Common myeloid progenitor, CD34-positive (primary cell): Measurements from ENCODE around the gene MEGF10.

ENCODE experiments used
- CTCF ChIA-PET: fragments of 350-600 bp; sonication (Branson Sonifier 250); formaldehyde crosslinking; loops from one replicate; lab custom pipeline; 2021; ENCODE audit warnings: antibody characterized with exemption; lab: Charles Lee
- POLR2A ChIA-PET: fragments of 350-600 bp; sonication (Branson Sonifier 250); formaldehyde crosslinking; loops from one replicate; lab custom pipeline; 2021; ENCODE audit warnings: antibody characterized with exemption; lab: Charles Lee
- DNase-seq, 3 donors: peaks; one replicate each; pipeline versions ENCODE4 v3.0.0 to v3.0.0-alpha.2; 2013
- H3K27ac ChIP-seq, 2 experiments: 1 replicate in 1 of 2; 2 replicates in 1 of 2; pipeline ENCODE4 v1.7.0; 2013; ENCODE audit warnings: inconsistent platforms in 2 of 2, low read length in 2 of 2, mild to moderate bottlenecking in 2 of 2, low read depth in 1 of 2, moderate library complexity in 1 of 2; ENCODE audit not compliant: severe bottlenecking in 2 of 2, insufficient read depth in 1 of 2, poor library complexity in 1 of 2
- H3K27me3 ChIP-seq, 5 experiments: replicated peaks in 2 of 5; 1 replicate in 3 of 5; 2 replicates in 2 of 5; pipeline versions ENCODE4 v1.6.1 to v1.7.0; 2013; ENCODE audit warnings: low read length in 4 of 5, mild to moderate bottlenecking in 2 of 5, moderate library complexity in 2 of 5, inconsistent platforms in 1 of 5; ENCODE audit not compliant: insufficient read depth in 5 of 5, control insufficient read depth in 4 of 5
- H3K36me3 ChIP-seq, 4 experiments: 1 replicate in 2 of 4; 2 replicates in 2 of 4; pipeline versions ENCODE4 v1.6.1 to v1.7.0; 2013; ENCODE audit warnings: low read length in 3 of 4, control low read depth in 1 of 4, mild to moderate bottlenecking in 1 of 4; ENCODE audit not compliant: control insufficient read depth in 4 of 4, insufficient read depth in 4 of 4
- H3K4me1 ChIP-seq, 4 experiments: 1 replicate in 3 of 4; 2 replicates in 1 of 4; pipeline versions ENCODE4 v1.6.1 to v1.7.1; 2013; ENCODE audit warnings: low read length in 3 of 4, mild to moderate bottlenecking in 3 of 4, control low read depth in 1 of 4, inconsistent platforms in 1 of 4, moderate library complexity in 1 of 4; ENCODE audit not compliant: control insufficient read depth in 4 of 4, insufficient read depth in 4 of 4; ENCODE audit errors: control extremely low read depth in 1 of 4
- H3K4me3 ChIP-seq, 7 experiments: 1 replicate in 4 of 7; 2 replicates in 3 of 7; pipeline versions ENCODE4 v1.5.1 to v1.7.0; 2013; ENCODE audit warnings: mild to moderate bottlenecking in 7 of 7, low read length in 6 of 7, moderate library complexity in 6 of 7, inconsistent platforms in 2 of 7, low read depth in 2 of 7, control low read depth in 1 of 7; ENCODE audit not compliant: insufficient read depth in 4 of 7, control insufficient read depth in 1 of 7; ENCODE audit errors: extremely low read depth in 1 of 7
- H3K9me3 ChIP-seq, 5 experiments: 1 replicate in 4 of 5; 2 replicates in 1 of 5; pipeline versions ENCODE4 v1.6.1 to v1.7.1; 2013; ENCODE audit warnings: low read length in 4 of 5, mild to moderate bottlenecking in 2 of 5, inconsistent platforms in 1 of 5, low read depth in 1 of 5, moderate library complexity in 1 of 5; ENCODE audit not compliant: control insufficient read depth in 4 of 5, insufficient read depth in 2 of 5; ENCODE audit errors: control extremely low read depth in 1 of 5
- WGBS: methylation state at CpG from one replicate; pipeline ENCODE4 v1.1.5; 2013; ENCODE audit not compliant: insufficient coverage; 5-methylcytosine and 5-hydroxymethylcytosine counted together

Gene MEGF10

GRCh38 chr5:127386557-127386956 lies 96.0 kb downstream of the MEGF10 start:
- WGBS: 100% methylated on average over 1 of the region's 2 CpGs
- POLR2A ChIA-PET: no interaction called here
- Histone ChIP-seq H3K9me3 (peaks cover 0 to 2% (median 0%) of the 10 kb centered on the region in 5 experiments), H3K4me3 (no peak overlapping the region), H3K36me3 (no peaks in the 10 kb centered on the region), H3K27ac (no peak overlapping the region), H3K4me1 (no peaks in the 10 kb centered on the region), H3K27me3 (no peaks in the 10 kb centered on the region)
- DNase-seq: no peak
- CTCF ChIA-PET: no interaction called here

GRCh38 chr5:127389601-127390000 lies 99.0 kb downstream of the MEGF10 start:
- ChIA-PET CTCF (no interaction called here), POLR2A (interaction anchor here (0.6 kb wide), 1 partner anchor 11 kb away, joined by 3 read pairs; no protein-coding TSS in a partner anchor)
- H3K27ac ChIP-seq: no peak overlapping the region
- H3K36me3 ChIP-seq: no peaks in the 10 kb centered on the region
- DNase-seq: peak in 1 of 3 donors; percentile 29
- WGBS: no CpG with 5 or more reads among the region's 2 CpGs
- peaks cover 0 to 5% (median 0%) of the 10 kb centered on the region in 4 experiments for H3K4me1 ChIP-seq
- no peak overlapping the region for H3K4me3 ChIP-seq
- peaks cover 0 to 2% (median 0%) of the 10 kb centered on the region in 5 experiments for H3K9me3 ChIP-seq
- H3K27me3 ChIP-seq: no peaks in the 10 kb centered on the region

GRCh38 chr5:127392762-127393161 lies 102.2 kb downstream of the MEGF10 start:
- 58% methylated on average over 3 of the region's 4 CpGs for WGBS
- CTCF ChIA-PET: interaction anchor here (0.5 kb wide), 1 partner anchor 18 kb away, joined by 3 read pairs; no protein-coding TSS in a partner anchor
- H3K27ac ChIP-seq: no peak overlapping the region
- peak in 1 of 3 donors; percentile 26 for DNase-seq
- peaks cover 0 to 5% (median 0%) of the 10 kb centered on the region in 4 experiments for H3K4me1 ChIP-seq
- POLR2A ChIA-PET: no interaction called here
- no peaks in the 10 kb centered on the region for H3K36me3 ChIP-seq
- H3K4me3 ChIP-seq: no peak overlapping the region
- no peaks in the 10 kb centered on the region for H3K9me3 ChIP-seq
- H3K27me3 ChIP-seq: no peaks in the 10 kb centered on the region

GRCh38 chr5:127396490-127397155 lies 106.0 kb downstream of the MEGF10 start:
- H3K27ac ChIP-seq: no peak overlapping the region
- no peaks in the 10 kb centered on the region for H3K36me3 ChIP-seq
- no peaks in the 10 kb centered on the region for H3K9me3 ChIP-seq
- H3K4me3 ChIP-seq: no peak overlapping the region
- DNase-seq: no peak
- ChIA-PET POLR2A (no interaction called here), CTCF (interaction anchor here (0.6 to 1.6 kb wide), 2 partner anchors 11 to 29 kb away, joined by 3 read pairs; no protein-coding TSS in a partner anchor)
- WGBS: 97% methylated on average over 15 of the region's 15 CpGs
- H3K4me1 ChIP-seq: peaks cover 6 to 29% (median 18%) of the 10 kb centered on the region in 4 experiments
- H3K27me3 ChIP-seq: no peaks in the 10 kb centered on the region

GRCh38 chr5:127398508-127398907 lies 107.9 kb downstream of the MEGF10 start:
- H3K27me3 ChIP-seq: no peaks in the 10 kb centered on the region
- 100% methylated on average over 1 of the region's 2 CpGs for WGBS
- no peak for DNase-seq
- no peak overlapping the region for H3K27ac ChIP-seq
- H3K4me1 ChIP-seq: peaks cover 6 to 32% (median 20%) of the 10 kb centered on the region in 4 experiments
- POLR2A ChIA-PET: no interaction called here
- no peaks in the 10 kb centered on the region for H3K9me3 ChIP-seq
- CTCF ChIA-PET: no interaction called here
- H3K4me3 ChIP-seq: no peak overlapping the region
- no peaks in the 10 kb centered on the region for H3K36me3 ChIP-seq

- Histone ChIP-seq H3K9me3 (no peaks in the 10 kb centered on the region), H3K27ac (no peak overlapping the region), H3K27me3 (no peaks in the 10 kb centered on the region), H3K4me1 (peaks cover 6 to 28% (median 20%) of the 10 kb centered on the region in 4 experiments), H3K4me3 (no peak overlapping the region), H3K36me3 (no peaks in the 10 kb centered on the region)
- DNase-seq: no peak
- POLR2A ChIA-PET: no interaction called here
- no CpG with 5 or more reads among the region's 1 CpG for WGBS
- CTCF ChIA-PET: interaction anchor here (0.9 kb wide), 1 partner anchor 25 kb away, joined by 3 read pairs; no protein-coding TSS in a partner anchor
These were observed 108.5 kb downstream of the MEGF10 start for GRCh38 chr5:127399068-127399467.

GRCh38 chr5:127400539-127400938 lies 109.9 kb downstream of the MEGF10 start:
- no peak overlapping the region for H3K27ac ChIP-seq
- H3K27me3 ChIP-seq: no peaks in the 10 kb centered on the region
- WGBS: 0% methylated on average over 1 of the region's 1 CpG
- H3K9me3 ChIP-seq: no peaks in the 10 kb centered on the region
- POLR2A ChIA-PET: interaction anchor here (0.6 kb wide), 1 partner anchor 11 kb away, joined by 3 read pairs; no protein-coding TSS in a partner anchor
- H3K4me1 ChIP-seq: peaks cover 6 to 28% (median 20%) of the 10 kb centered on the region in 4 experiments
- no peak overlapping the region for H3K4me3 ChIP-seq
- peak in 2 of 3 donors; percentile 29 to 56 for DNase-seq
- no peaks in the 10 kb centered on the region for H3K36me3 ChIP-seq
- CTCF ChIA-PET: interaction anchor here (0.9 to 1.0 kb wide), 2 partner anchors 9 to 42 kb away, joined by 3 read pairs; no protein-coding TSS in a partner anchor
